H1 (cell line): Measurements from ENCODE around the gene PLCL1. TPM values are rescaled to one million over a fixed set of nuclear protein-coding genes. Genes with fewer than 3 reads are reported as not detected.

Experiments
- BRCA1 ChIP-seq: IDR thresholded peaks from 2 replicates; pipeline ENCODE4 v1.6.1; 2012; ENCODE audit warnings: low read depth, low read length, improper control_type of control experiment
- NRF1 ChIP-seq: IDR thresholded peaks from 2 replicates; pipeline ENCODE4 v1.6.1; 2011; ENCODE audit warnings: mild to moderate bottlenecking, low read depth, low read length, improper control_type of control experiment
- POLR2A ChIP-seq, 2 experiments: IDR thresholded peaks; 1 replicate in 1 of 2; 2 replicates in 1 of 2; pipeline ENCODE4 v1.6.1; 2011; ENCODE audit warnings: low read depth in 2 of 2, low read length in 2 of 2, mild to moderate bottlenecking in 2 of 2; ENCODE audit errors: control extremely low read depth in 1 of 2
- SP2 ChIP-seq: IDR thresholded peaks from 2 replicates; pipeline ENCODE4 v1.6.1; 2012; ENCODE audit warnings: mild to moderate bottlenecking, low read length, inconsistent platforms
- TBP ChIP-seq: IDR thresholded peaks from 2 replicates; pipeline ENCODE4 v1.6.1; 2011; ENCODE audit warnings: low read depth, low read length, improper control_type of control experiment
- polyA plus RNA-seq, 7 experiments: library from polyadenylated mRNA; depleted of rRNA in 3 of 7; stranded (reverse) in 5 of 7; unstranded in 2 of 7; fragments of >200 nt in 5 of 7; fragments of 200-250 nt in 2 of 7; gene quantifications; 1 replicate in 5 of 7; 2 replicates in 1 of 7; 4 replicates in 1 of 7; pipeline versions ENCODE4 v1.2.1 to v1.2.3, GENCODE V29; 2011 to 2013; ENCODE audit warnings: missing spikeins in 2 of 7, mixed read lengths in 2 of 7
- total RNA-seq: library from RNA; stranded (reverse); fragmentation: NEBNext Ultra II Directional; extraction: Animal tissue kit (Norgen Biotek cat#: 25700); gene quantifications from 2 replicates; pipeline ENCODE4 v1.2.1, GENCODE V29; 2021

The PLCL1 gene
- total and polyA plus RNA-seq, 2 of the 8 experiments (the other 6 are each of a cell fraction or from before 2014, with no cell fraction given): not detected

DNA sequence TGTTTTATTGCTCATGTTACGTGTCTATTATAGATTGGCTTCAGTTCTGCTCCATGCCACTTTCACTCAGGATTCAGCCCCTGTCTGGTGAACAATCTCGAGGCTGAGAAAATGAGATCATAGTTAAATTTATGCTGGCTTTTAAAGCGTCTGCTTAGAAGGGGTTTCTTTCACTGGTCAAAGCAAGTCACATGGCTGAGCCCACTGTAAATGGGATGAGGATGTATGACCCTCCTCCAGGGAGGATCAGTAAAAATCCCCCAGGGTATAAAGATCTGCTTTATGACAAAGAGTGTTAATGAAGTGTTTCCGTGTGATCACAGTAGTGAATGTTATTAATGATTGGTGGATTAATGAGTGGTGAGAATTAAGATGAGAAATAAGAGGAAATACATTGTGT is 6.2 kb upstream of the PLCL1 start (continued):
- TF ChIP-seq TBP (no peak), POLR2A (IDR thresholded peaks at IDR 0.05; ENCODE audit: control extremely low read depth in 1 of 2, low read depth in 2 of 2, low read length in 2 of 2) (no peak), SP2 (no peak), NRF1 (no peak), BRCA1 (no peak)
